ENCODE measurements around the gene SLC35A3. TPM values are rescaled to one million over a fixed set of nuclear protein-coding genes. Genes with fewer than 3 reads are reported as not detected.
A peak's percentile ranks its signal among the peaks of the same experiment; 100 is the strongest.

SLC35A3 gene
- total and polyA plus RNA-seq, 9 of the 15 experiments (the other 6 are each of a cell fraction or from before 2014, with no cell fraction given) = 3.5 to 21.7 (median 13.2) TPM

GRCh38 chr1:99992760-99993467 is 23.1 kb downstream of the SLC35A3 start (continued):
- TF ChIP-seq RAD51 (IDR thresholded peaks at IDR 0.05; ENCODE audit: borderline replicate concordance, low read depth) = no peak
- peak; percentile 63 for TF ChIP-seq MEIS2 (IDR thresholded peaks at IDR 0.05; ENCODE audit: partially characterized antibody)
- peak; percentile 84 for TF ChIP-seq DPF2 (IDR thresholded peaks at IDR 0.05)
- TF ChIP-seq, protein P1, sequence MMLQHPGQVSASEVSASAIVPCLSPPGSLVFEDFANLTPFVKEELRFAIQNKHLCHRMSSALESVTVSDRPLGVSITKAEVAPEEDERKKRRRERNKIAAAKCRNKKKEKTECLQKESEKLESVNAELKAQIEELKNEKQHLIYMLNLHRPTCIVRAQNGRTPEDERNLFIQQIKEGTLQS (IDR thresholded peaks at IDR 0.05) = peak; percentile 61
- TF ChIP-seq, protein P1 (CRISPR knock-in tag; conservative IDR thresholded peaks at IDR 0.05) = no peak
- peak; percentile 43; the same call in 1 of the 2 replicates for TF ChIP-seq NFE2L1 (tag; IDR thresholded peaks at IDR 0.05; ENCODE audit: borderline replicate concordance, low read depth)

GRCh38 chr1:99993468-99993845 is 23.7 kb downstream of the SLC35A3 start:
- H3K79me2 ChIP-seq (ENCODE audit: control insufficient read depth, insufficient read depth, low read length) = peaks cover 24% of the 10 kb centered on the region; the same call in 2 of the 3 replicates
- CTCF ChIA-PET (ENCODE audit: low intra/inter-chr PET ratio) = no interaction called here
- 22% methylated on average over 5 of the region's 5 CpGs for WGBS (ENCODE audit: insufficient coverage, low coverage, missing lambda C conversion rate)
- TF ChIP-seq CC2D1A (IDR thresholded peaks at IDR 0.05) = peak; percentile 52
- TF ChIP-seq YBX1 (IDR thresholded peaks at IDR 0.05) = no peak
- peak; percentile 61 for TF ChIP-seq TCF3 (CRISPR knock-in tag; IDR thresholded peaks at IDR 0.05)
- TF ChIP-seq ZKSCAN1 (IDR thresholded peaks at IDR 0.05; ENCODE audit: low read depth, low read length) = no peak
- peak; percentile 66; the same call in 1 of the 2 replicates for TF ChIP-seq CHAMP1 (IDR thresholded peaks at IDR 0.05)
- peak; percentile 72; the same call in 1 of the 2 replicates for TF ChIP-seq MYBL2 (IDR thresholded peaks at IDR 0.05; ENCODE audit: low read depth)
- TF ChIP-seq MYBL2 (CRISPR knock-in tag; IDR thresholded peaks at IDR 0.05; ENCODE audit: borderline replicate concordance) = no peak
- TF ChIP-seq, protein P2, sequence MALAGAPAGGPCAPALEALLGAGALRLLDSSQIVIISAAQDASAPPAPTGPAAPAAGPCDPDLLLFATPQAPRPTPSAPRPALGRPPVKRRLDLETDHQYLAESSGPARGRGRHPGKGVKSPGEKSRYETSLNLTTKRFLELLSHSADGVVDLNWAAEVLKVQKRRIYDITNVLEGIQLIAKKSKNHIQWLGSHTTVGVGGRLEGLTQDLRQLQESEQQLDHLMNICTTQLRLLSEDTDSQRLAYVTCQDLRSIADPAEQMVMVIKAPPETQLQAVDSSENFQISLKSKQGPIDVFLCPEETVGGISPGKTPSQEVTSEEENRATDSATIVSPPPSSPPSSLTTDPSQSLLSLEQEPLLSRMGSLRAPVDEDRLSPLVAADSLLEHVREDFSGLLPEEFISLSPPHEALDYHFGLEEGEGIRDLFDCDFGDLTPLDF (CRISPR knock-in tag; IDR thresholded peaks at IDR 0.05) = no peak
- TF ChIP-seq, protein P3, sequence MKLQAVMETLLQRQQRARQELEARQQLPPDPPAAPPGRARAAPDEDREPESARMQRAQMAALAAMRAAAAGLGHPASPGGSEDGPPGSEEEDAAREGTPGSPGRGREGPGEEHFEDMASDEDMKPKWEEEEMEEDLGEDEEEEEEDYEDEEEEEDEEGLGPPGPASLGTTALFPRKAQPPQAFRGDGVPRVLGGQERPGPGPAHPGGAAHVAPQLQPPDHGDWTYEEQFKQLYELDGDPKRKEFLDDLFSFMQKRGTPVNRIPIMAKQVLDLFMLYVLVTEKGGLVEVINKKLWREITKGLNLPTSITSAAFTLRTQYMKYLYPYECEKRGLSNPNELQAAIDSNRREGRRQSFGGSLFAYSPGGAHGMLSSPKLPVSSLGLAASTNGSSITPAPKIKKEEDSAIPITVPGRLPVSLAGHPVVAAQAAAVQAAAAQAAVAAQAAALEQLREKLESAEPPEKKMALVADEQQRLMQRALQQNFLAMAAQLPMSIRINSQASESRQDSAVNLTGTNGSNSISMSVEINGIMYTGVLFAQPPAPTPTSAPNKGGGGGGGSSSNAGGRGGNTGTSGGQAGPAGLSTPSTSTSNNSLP (IDR thresholded peaks at IDR 0.05; ENCODE audit: borderline replicate concordance, low read depth, low read length) = peak; percentile 43; the same call in 1 of the 2 replicates

More at GRCh38 chr1:99993468-99993845, 23.7 kb downstream of the SLC35A3 start:
- POLR2A ChIA-PET = no interaction called here
- DNase-seq (ENCODE audit: extremely low read depth in 1 of 4, low spot score in 3 of 4) = peak in 2 of 4 experiments; percentile 19 to 51
- Histone ChIP-seq H3K4me1 (replicated peaks in 1 of 2; ENCODE audit: control insufficient read depth in 2 of 2, insufficient read depth in 2 of 2, low read length in 2 of 2) (peaks cover 3% of the 10 kb centered on the region in 2 experiments; a peak in 3 of 5 replicates), H3K9me3 (replicated peaks; ENCODE audit: control insufficient read depth, insufficient read depth, low read depth, low read length) (peaks cover 8% of the 10 kb centered on the region; the same call in 1 of the 2 replicates), H2AFZ (ENCODE audit: low read depth, low read length) (no peak overlapping the region), H3K27me3 (ENCODE audit: control insufficient read depth in 2 of 2, insufficient read depth in 2 of 2, low read length in 2 of 2) (no peaks in the 10 kb centered on the region), H3K9ac (ENCODE audit: insufficient read depth in 1 of 2, low read depth in 2 of 2, low read length in 2 of 2) (no peak overlapping the region), H4K20me1 (replicated peaks; ENCODE audit: control insufficient read depth, insufficient read depth, low read length) (no peaks in the 10 kb centered on the region), H3K27ac (ENCODE audit: extremely low read depth, low read depth, low read length) (peak overlapping the region; percentile 65; the same call in 2 of the 3 replicates), H3K4me3 (no peak overlapping the region), H3K36me3 (ENCODE audit: control insufficient read depth, insufficient read depth, low read length) (peaks cover 6% of the 10 kb centered on the region; the same call in 2 of the 3 replicates), H3K9me1 (ENCODE audit: control insufficient read depth, insufficient read depth, low read length) (no peaks in the 10 kb centered on the region), H3K4me2 (ENCODE audit: insufficient read depth, low read length) (peak overlapping the region; percentile 21; the same call in 1 of the 2 replicates)
- ATAC-seq = peak; percentile 74
- in situ Hi-C loops (cut with MboI) = no loop called here
- intact Hi-C loops (cut with micrococcal nuclease) = no loop called here
- FAIRE-seq = peak; percentile 42
- BruUV-seq (replicated peaks) = no TSS peak
